Measurements from ENCODE around the gene BRWD1. TPM values are rescaled to one million over a fixed set of nuclear protein-coding genes. Genes with fewer than 3 reads are reported as not detected.

The BRWD1 gene
- total and polyA plus RNA-seq, 10 donors: 7.2 to 98.0 (median 55.7) TPM

- intact Hi-C loops (cut with DNase I; ENCODE audit: low total_unique reads): no loop called here
- no peaks in the 10 kb centered on the region for H3K9me3 ChIP-seq
- TF ChIP-seq POLR2AphosphoS5 (IDR thresholded peaks at IDR 0.05) (no peak), POLR2A (IDR thresholded peaks at IDR 0.05) (no peak), CTCF (IDR thresholded peaks at IDR 0.05 in 8 of 11, conservative IDR thresholded peaks at IDR 0.05 in 3 of 11) (no peak)
- H3K27ac ChIP-seq: no peak overlapping the region
- H3K4me1 ChIP-seq: no peaks in the 10 kb centered on the region
- H3K4me3 ChIP-seq: no peak overlapping the region
- DNase-seq: no peak
- no peaks in the 10 kb centered on the region for H3K27me3 ChIP-seq (replicated peaks in 1 of 7)
- H3K36me3 ChIP-seq: peaks cover 0 to 100% (median 70%) of the 10 kb centered on the region in 6 donors
- 77 to 89% (median 84%) methylated on average over 3 of the region's 3 CpGs for WGBS, 5 donors
These were observed 62.1 kb downstream of the BRWD1 start for GRCh38 chr21:39251326-39251725.

GRCh38 chr21:39238275-39238674 is 75.2 kb downstream of the BRWD1 start:
- 90 to 93% (median 91%) methylated on average over 1 of the region's 1 CpG for WGBS, 5 donors
- peaks cover 0 to 97% (median 49%) of the 10 kb centered on the region in 6 donors for H3K36me3 ChIP-seq

GRCh38 chr21:39232861-39233291 is 80.6 kb downstream of the BRWD1 start:
- intact Hi-C loops (cut with DNase I; ENCODE audit: low total_unique reads): no loop called here
- H3K36me3 ChIP-seq: peaks cover 0 to 100% (median 71%) of the 10 kb centered on the region in 6 donors
- DNase-seq: no peak

More at GRCh38 chr21:39238275-39238674, 75.2 kb downstream of the BRWD1 start:
- Histone ChIP-seq H3K27ac (no peak overlapping the region), H3K9me3 (no peaks in the 10 kb centered on the region), H3K4me1 (no peaks in the 10 kb centered on the region), H3K27me3 (replicated peaks in 1 of 7) (no peaks in the 10 kb centered on the region), H3K4me3 (no peak overlapping the region)
- no peak for DNase-seq
- intact Hi-C loops (cut with DNase I; ENCODE audit: low total_unique reads): no loop called here
- TF ChIP-seq POLR2AphosphoS5 (IDR thresholded peaks at IDR 0.05) (no peak), CTCF (IDR thresholded peaks at IDR 0.05 in 8 of 11, conservative IDR thresholded peaks at IDR 0.05 in 3 of 11) (no peak), POLR2A (IDR thresholded peaks at IDR 0.05) (no peak)

GRCh38 chr21:39224930-39225329 is 88.5 kb downstream of the BRWD1 start:
- Histone ChIP-seq H3K36me3 (peaks cover 5 to 95% (median 48%) of the 10 kb centered on the region in 6 donors), H3K4me1 (no peaks in the 10 kb centered on the region), H3K9me3 (no peaks in the 10 kb centered on the region), H3K4me3 (no peak overlapping the region), H3K27ac (no peak overlapping the region), H3K27me3 (replicated peaks in 1 of 7) (no peaks in the 10 kb centered on the region)
- intact Hi-C loops (cut with DNase I; ENCODE audit: low total_unique reads): no loop called here
- TF ChIP-seq CTCF (IDR thresholded peaks at IDR 0.05 in 8 of 11, conservative IDR thresholded peaks at IDR 0.05 in 3 of 11) (no peak), POLR2AphosphoS5 (IDR thresholded peaks at IDR 0.05) (no peak), POLR2A (IDR thresholded peaks at IDR 0.05) (no peak)
- WGBS, 5 donors: 96 to 99% (median 98%) methylated on average over 3 of the region's 3 CpGs
- no peak for DNase-seq

More at GRCh38 chr21:39232861-39233291, 80.6 kb downstream of the BRWD1 start:
- Histone ChIP-seq H3K4me1 (no peaks in the 10 kb centered on the region), H3K9me3 (no peaks in the 10 kb centered on the region), H3K27ac (no peak overlapping the region), H3K4me3 (no peak overlapping the region), H3K27me3 (replicated peaks in 1 of 7) (no peaks in the 10 kb centered on the region)
- 93 to 96% (median 94%) methylated on average over 3 of the region's 3 CpGs for WGBS, 5 donors
- TF ChIP-seq POLR2A (IDR thresholded peaks at IDR 0.05) (no peak), POLR2AphosphoS5 (IDR thresholded peaks at IDR 0.05) (no peak), CTCF (IDR thresholded peaks at IDR 0.05 in 8 of 11, conservative IDR thresholded peaks at IDR 0.05 in 3 of 11) (no peak)
